Esophagus squamous epithelium (tissue), 4 donors: ENCODE data around the gene ATP8A2.

ENCODE experiments used
- CTCF ChIP-seq, 6 experiments: fragments of 450-650 bp in 4 of 6; fragments of 200-600 bp in 2 of 6; sonication (generic) in 2 of 6; IDR thresholded peaks; one replicate each; pipeline ENCODE4 v1.5.1; 2016 to 2019; ENCODE audit warnings: antibody characterized with exemption in 6 of 6, mild to moderate bottlenecking in 4 of 6, moderate library complexity in 4 of 6
- POLR2A ChIP-seq, 4 donors: fragments of 450-650 bp; IDR thresholded peaks; one replicate each; pipeline ENCODE4 v1.6.1; 2017; ENCODE audit warnings: antibody characterized with exemption in 4 of 4, mild to moderate bottlenecking in 4 of 4, moderate library complexity in 3 of 4

- TF ChIP-seq CTCF (IDR thresholded peaks at IDR 0.05) (no peak), POLR2A (IDR thresholded peaks at IDR 0.05) (no peak)
Observed at GRCh38 chr13:26046639-26047038, 674.9 kb downstream of the ATP8A2 start.
